Measurements from ENCODE around the gene HIF1A.

- TF ChIP-seq ASH2L (IDR thresholded peaks at IDR 0.05; ENCODE audit: insufficient read length, low read depth, low read length) = no peak
- no peak for TF ChIP-seq ETV5 (CRISPR knock-in tag; IDR thresholded peaks at IDR 0.05; ENCODE audit: borderline replicate concordance)
- TF ChIP-seq E2F1 (CRISPR knock-in tag; IDR thresholded peaks at IDR 0.05) = no peak
- TF ChIP-seq RFX1 (IDR thresholded peaks at IDR 0.05) = no peak
- TF ChIP-seq HDAC6 (IDR thresholded peaks at IDR 0.05; ENCODE audit: low read depth, low read length) = no peak
- no peak for TF ChIP-seq ZNF362 (CRISPR knock-in tag; IDR thresholded peaks at IDR 0.05; ENCODE audit: borderline replicate concordance)
- no peak for TF ChIP-seq PREB (CRISPR knock-in tag; IDR thresholded peaks at IDR 0.05)
- no peak for TF ChIP-seq POLR2AphosphoS5 (IDR thresholded peaks at IDR 0.05; ENCODE audit: low read depth, low read length)
- TF ChIP-seq TAF1 (CRISPR knock-in tag; IDR thresholded peaks at IDR 0.05) = no peak
- TF ChIP-seq ZUFSP (CRISPR knock-in tag; IDR thresholded peaks at IDR 0.05; ENCODE audit: borderline replicate concordance) = no peak
- TF ChIP-seq ZNF841 (CRISPR knock-in tag; IDR thresholded peaks at IDR 0.05; ENCODE audit: borderline replicate concordance) = no peak
- no peak for TF ChIP-seq ZNF557 (CRISPR knock-in tag; IDR thresholded peaks at IDR 0.05)
- no peak for TF ChIP-seq GABPB1 (CRISPR knock-in tag; IDR thresholded peaks at IDR 0.05)
Observed at GRCh38 chr14:61672796-61673195, 22.5 kb upstream of the HIF1A start.

Measured in HepG2 (cell line).